GM18858 (cell line): Measurements from ENCODE around the gene PHAF1.

ENCODE experiments used
- ATAC-seq: cut with Tn5 transposase; IDR thresholded peaks from one replicate; pipeline ENCODE4 v1.9.1; 2021; ENCODE audit not compliant: unreplicated experiment

PHAF1 gene

GRCh38 chr16:67162506-67163163 lies 52.9 kb downstream of the PHAF1 start:
- ATAC-seq: no peak

DNA sequence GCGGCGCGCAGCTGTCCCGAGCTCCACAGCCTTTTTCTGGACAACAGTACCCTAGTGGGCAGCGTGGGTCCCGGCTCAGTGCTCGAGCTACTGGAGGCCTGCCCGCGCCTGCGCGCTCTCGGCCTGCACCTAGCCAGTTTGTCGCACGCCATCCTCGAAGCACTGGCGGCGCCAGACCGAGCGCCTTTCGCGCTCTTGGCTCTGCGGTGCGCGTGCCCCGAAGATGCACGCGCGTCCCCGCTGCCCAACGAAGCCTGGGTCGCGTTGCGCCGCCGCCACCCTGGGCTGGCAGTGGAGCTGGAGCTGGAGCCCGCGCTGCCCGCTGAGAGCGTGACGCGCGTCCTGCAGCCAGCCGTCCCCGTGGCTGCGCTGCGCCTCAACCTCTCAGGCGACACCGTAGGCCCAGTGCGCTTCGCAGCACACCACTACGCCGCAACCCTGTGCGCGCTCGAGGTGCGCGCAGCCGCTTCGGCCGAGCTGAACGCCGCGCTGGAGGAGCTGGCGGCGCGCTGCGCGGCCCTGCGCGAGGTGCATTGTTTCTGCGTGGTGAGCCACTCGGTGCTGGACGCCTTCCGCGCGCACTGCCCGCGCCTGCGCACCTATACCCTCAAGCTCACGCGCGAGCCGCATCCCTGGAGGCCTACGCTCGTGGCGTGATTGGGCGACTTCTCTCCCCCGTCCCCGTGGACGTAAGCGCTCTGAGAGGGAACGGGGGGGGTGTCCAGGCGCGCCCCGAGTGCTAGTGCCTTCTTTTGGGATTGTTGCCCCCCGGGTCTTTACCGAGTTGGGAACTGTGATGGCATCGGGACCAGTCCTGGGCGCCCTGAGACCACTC lies 53.6 kb downstream of the PHAF1 start:
- no peak for ATAC-seq

DNA sequence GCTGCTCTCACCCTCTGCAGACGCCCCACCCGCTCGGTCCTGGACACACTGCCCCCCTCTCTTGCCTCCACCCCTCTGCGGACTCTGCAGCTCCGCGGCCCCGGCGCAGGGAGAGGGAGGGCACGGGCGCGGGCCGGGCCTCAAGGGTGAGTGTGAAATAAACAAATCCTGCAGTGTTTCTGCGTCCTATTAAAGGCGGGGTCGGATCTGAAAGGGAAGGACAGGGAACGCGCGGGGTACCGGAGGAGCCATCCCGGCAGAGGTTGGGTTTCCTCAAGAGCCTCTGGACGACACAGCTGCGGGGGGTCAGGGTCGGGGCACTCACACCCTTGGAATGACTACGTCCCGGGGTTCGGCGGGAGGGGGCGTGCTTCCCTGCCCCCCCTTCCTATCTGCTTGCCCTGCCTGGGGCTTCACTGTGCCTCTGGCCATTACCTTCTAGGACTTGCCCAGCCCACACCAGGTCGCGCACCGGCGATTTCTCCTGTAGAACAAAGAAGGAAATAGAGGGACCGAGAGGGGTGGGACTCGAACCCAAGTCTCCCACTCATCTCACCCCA lies 54.3 kb downstream of the PHAF1 start:
- ATAC-seq: no peak

DNA sequence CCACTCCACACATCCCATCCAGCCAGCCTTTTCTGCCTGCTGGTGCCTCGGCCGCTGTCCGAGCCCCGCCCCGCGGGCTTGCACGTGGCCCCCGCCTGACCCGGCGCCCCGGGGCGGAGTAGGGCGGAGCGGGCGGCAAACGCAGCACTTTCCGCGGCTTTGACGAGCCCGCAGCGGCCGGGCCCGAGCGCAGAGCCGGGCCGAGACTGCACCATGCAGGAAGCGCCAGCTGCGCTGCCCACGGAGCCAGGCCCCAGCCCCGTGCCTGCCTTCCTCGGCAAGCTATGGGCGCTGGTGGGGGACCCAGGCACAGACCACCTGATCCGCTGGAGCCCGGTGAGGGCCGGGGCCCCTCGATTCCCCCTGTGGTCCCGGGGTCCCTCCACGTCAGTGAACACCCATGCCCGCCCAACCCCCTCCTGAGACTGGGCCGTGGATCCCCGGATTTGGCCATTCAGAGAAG lies 54.9 kb downstream of the PHAF1 start, which contains the start of gene HSF4:
TSS of gene HSF4 (plus strand) at position 147 of the 463 bp plus-strand sequence. CDS start at position 214, 67 bp downstream.
- no peak for ATAC-seq

- no peak for ATAC-seq
Observed at GRCh38 chr16:67165121-67166078, 55.7 kb downstream of the PHAF1 start.

GRCh38 chr16:67166110-67166547 lies 56.4 kb downstream of the PHAF1 start:
- ATAC-seq: no peak

GRCh38 chr16:67166598-67167168 lies 56.9 kb downstream of the PHAF1 start:
- no peak for ATAC-seq

GRCh38 chr16:67167588-67167987 lies 57.8 kb downstream of the PHAF1 start:
- ATAC-seq: no peak

DNA sequence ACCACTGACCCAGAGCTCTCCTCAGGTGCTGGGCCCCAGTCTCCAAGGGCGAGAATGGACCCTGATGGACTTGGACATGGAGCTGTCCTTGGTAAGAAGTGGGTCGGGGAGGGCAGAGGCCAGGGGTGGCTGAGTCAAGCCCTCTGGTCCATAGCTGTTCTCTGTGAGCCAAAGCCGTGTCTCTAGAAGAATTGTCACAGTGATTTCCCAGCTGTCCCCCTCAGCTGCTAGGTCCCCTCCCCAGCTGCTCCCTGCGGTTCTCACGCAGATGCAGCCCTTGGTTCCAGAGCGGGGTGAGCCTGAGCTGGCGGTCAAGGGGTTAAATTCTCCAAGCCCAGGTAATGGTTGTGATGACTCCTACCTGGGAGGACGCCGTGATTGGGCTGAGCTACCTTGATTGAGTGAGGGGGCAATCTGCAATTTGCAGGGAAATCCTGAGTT lies 59.3 kb downstream of the PHAF1 start:
- ATAC-seq: no peak

DNA sequence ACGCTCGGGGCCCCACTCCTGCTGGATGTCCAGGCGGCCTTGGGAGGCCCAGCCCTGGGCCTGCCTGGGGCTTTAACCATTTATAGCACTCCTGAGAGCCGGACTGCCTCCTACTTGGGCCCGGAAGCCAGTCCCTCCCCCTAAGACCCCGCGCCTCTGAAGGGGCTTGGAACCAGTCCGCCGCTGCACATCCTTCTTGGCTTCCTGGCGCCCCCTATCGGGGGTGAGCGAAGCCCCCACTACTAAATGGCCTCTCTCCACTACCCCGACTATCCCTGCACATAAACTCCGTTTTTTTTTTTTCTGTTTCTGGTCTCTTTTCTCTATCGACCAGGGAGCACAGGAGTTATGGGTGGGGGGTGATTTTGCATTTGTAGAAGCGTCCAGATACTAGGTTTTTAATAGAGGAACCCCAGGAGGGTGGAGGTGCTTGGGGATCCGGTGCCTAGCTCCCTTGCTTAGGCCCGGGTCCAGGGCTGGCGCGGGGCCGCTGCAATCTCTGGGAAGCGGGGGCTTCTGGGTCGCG lies 60.0 kb downstream of the PHAF1 start:
- ATAC-seq: no peak

DNA sequence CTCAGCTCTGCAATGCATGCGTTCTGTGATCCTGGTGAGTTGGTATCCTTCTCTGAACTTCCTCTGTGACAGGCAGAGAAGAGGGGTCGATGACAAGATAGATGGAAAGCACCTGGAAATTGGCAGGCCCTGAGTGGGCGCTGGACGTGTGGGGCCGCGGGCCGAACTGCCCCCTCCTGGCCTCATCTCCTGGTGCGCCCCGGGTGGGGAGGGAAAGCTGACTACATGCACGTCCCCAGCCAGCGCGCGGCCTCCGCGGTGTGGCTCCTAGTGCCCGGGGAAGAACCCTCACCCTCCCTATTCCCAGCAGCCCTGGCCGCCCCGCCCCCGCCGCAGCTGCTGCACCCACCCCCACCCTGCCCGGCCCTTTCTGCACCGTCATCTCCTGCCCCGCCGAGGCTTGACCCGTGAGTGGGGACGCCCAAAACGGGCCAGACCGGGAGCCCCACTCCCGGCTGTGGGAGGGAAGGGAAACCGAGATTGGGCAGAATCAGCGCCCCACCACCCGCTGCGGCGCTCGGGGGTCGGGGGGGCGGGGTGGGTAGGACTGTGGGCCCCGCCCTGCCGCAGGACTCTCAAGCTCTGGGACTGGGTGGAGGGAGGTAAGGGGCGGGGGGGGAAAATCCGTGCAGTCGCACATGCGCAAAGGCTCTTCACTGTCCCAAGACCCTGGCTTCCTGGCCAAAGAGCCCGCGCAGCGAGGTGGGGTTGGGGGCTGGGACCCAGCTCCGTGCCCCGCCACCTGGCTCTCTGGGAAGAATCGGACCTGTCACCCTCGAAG lies 60.6 kb downstream of the PHAF1 start, which contains the start of gene NOL3:
TSS of gene NOL3 (plus strand) at position 371 of the 781 bp plus-strand sequence.
- peak; percentile 23 for ATAC-seq

- no peak for ATAC-seq
Observed at GRCh38 chr16:67170949-67171649, 61.4 kb downstream of the PHAF1 start.

GRCh38 chr16:67173323-67173722 lies 63.6 kb downstream of the PHAF1 start:
- ATAC-seq: no peak

GRCh38 chr16:67173808-67174705 lies 64.3 kb downstream of the PHAF1 start:
- ATAC-seq: no peak

GRCh38 chr16:67174706-67175231 lies 65.0 kb downstream of the PHAF1 start:
- ATAC-seq: no peak

- no peak for ATAC-seq
Observed at GRCh38 chr16:67176662-67177061, 66.9 kb downstream of the PHAF1 start.
